Hepatic stellate cell (primary cell): ENCODE data around the gene PLXNC1.

Experiments used
- DNase-seq: peaks from one replicate; pipeline ENCODE4 v3.0.0; 2011; ENCODE audit warnings: low spot score

Gene PLXNC1

GRCh38 chr12:94204499-94205247 is 56.3 kb downstream of the PLXNC1 start:
- no peak for DNase-seq

- no peak for DNase-seq
These were observed 57.4 kb downstream of the PLXNC1 start for GRCh38 chr12:94205822-94206221.

- no peak for DNase-seq
These were observed 58.5 kb downstream of the PLXNC1 start for GRCh38 chr12:94206886-94207285.

- no peak for DNase-seq
These were observed 59.1 kb downstream of the PLXNC1 start for GRCh38 chr12:94207467-94207848.

- DNase-seq, result no peak
These were observed 59.7 kb downstream of the PLXNC1 start for GRCh38 chr12:94207849-94208621.

GRCh38 chr12:94208622-94208966 is 60.2 kb downstream of the PLXNC1 start:
- DNase-seq, result no peak

GRCh38 chr12:94209240-94209639 is 60.9 kb downstream of the PLXNC1 start:
- no peak for DNase-seq

GRCh38 chr12:94211021-94211420 is 62.6 kb downstream of the PLXNC1 start:
- DNase-seq, result no peak

- DNase-seq, result no peak
These were observed 69.9 kb downstream of the PLXNC1 start for GRCh38 chr12:94218233-94218632.

- no peak for DNase-seq
These were observed 71.4 kb downstream of the PLXNC1 start for GRCh38 chr12:94219622-94220302.

GRCh38 chr12:94220804-94221203 is 72.4 kb downstream of the PLXNC1 start:
- no peak for DNase-seq

GRCh38 chr12:94222351-94223084 is 74.1 kb downstream of the PLXNC1 start:
- DNase-seq, result no peak

GRCh38 chr12:94223842-94224241 is 75.5 kb downstream of the PLXNC1 start:
- no peak for DNase-seq

- no peak for DNase-seq
These were observed 77.1 kb downstream of the PLXNC1 start for GRCh38 chr12:94225506-94225905.

GRCh38 chr12:94225947-94226630 is 77.7 kb downstream of the PLXNC1 start:
- DNase-seq, result no peak

- DNase-seq, result no peak
These were observed 78.7 kb downstream of the PLXNC1 start for GRCh38 chr12:94227066-94227465.

GRCh38 chr12:94228488-94228907 is 80.1 kb downstream of the PLXNC1 start:
- no peak for DNase-seq

- DNase-seq, result no peak
These were observed 81.5 kb downstream of the PLXNC1 start for GRCh38 chr12:94229902-94230301.

GRCh38 chr12:94230357-94230905 is 82.1 kb downstream of the PLXNC1 start:
- DNase-seq, result no peak

GRCh38 chr12:94231709-94232108 is 83.3 kb downstream of the PLXNC1 start:
- no peak for DNase-seq

GRCh38 chr12:94235848-94236247 is 87.5 kb downstream of the PLXNC1 start:
- no peak for DNase-seq
